Brain microvascular endothelial cell (primary cell): ENCODE data around the gene NOSIP.

Experiments used
- DNase-seq: peaks from one replicate; pipeline ENCODE4 v3.0.0-alpha.2; 2020
- H3K27ac ChIP-seq: fragments of 250-450 bp; sonication (Bioruptor Pico); 2 replicates; pipeline ENCODE4 v1.5.1; 2020; ENCODE audit warnings: mild to moderate bottlenecking, moderate library complexity
- H3K27me3 ChIP-seq: fragments of 250-450 bp; sonication (Bioruptor Pico); replicated peaks from 2 replicates; pipeline ENCODE4 v1.5.1; 2020; ENCODE audit warnings: mild to moderate bottlenecking
- H3K36me3 ChIP-seq: fragments of 250-450 bp; sonication (Bioruptor Pico); replicated peaks from 2 replicates; pipeline ENCODE4 v1.5.1; 2020; ENCODE audit warnings: mild to moderate bottlenecking
- H3K4me3 ChIP-seq: 2 replicates; pipeline ENCODE4 v1.5.1; 2011; ENCODE audit warnings: low read depth, mild to moderate bottlenecking, control low read depth, low read length, moderate library complexity
- CTCF ChIP-seq: IDR thresholded peaks from 2 replicates; pipeline ENCODE4 v1.5.1; 2011; ENCODE audit warnings: low read depth, mild to moderate bottlenecking, moderate library complexity, low read length, control low read depth, inconsistent platforms; ENCODE audit errors: missing control alignments
- in situ Hi-C: cut with HindIII; loops from 2 replicates; pipeline ENCODE4 v1.10.0; 2017; ENCODE audit warnings: low sequenced_read_pairs, low pct_ligation_motif_present

NOSIP gene

GRCh38 chr19:49570138-49570856 is 10.1 kb downstream of the NOSIP start:
- Histone ChIP-seq H3K4me3 (no peak overlapping the region), H3K27ac (no peak overlapping the region), H3K27me3 (no peaks in the 10 kb centered on the region), H3K36me3 (peaks cover 9% of the 10 kb centered on the region)
- in situ Hi-C loops = no loop called here
- TF ChIP-seq CTCF = peak; percentile 99
- peak; percentile 75 for DNase-seq

- H3K27ac ChIP-seq = no peak overlapping the region
- in situ Hi-C loops = loop anchor here (10.0 kb wide), 1 partner anchor 53 kb away; the partner anchor contains the start of gene FCGRT
- no peak for DNase-seq
- no peaks in the 10 kb centered on the region for H3K36me3 ChIP-seq
- TF ChIP-seq CTCF = no peak
- no peaks in the 10 kb centered on the region for H3K27me3 ChIP-seq
- H3K4me3 ChIP-seq = no peak overlapping the region
Measured at GRCh38 chr19:49567861-49568441, 12.4 kb downstream of the NOSIP start.

GRCh38 chr19:49566302-49566701 is 14.1 kb downstream of the NOSIP start:
- no peak for TF ChIP-seq CTCF
- no peak overlapping the region for H3K4me3 ChIP-seq
- no peak overlapping the region for H3K27ac ChIP-seq
- H3K36me3 ChIP-seq = no peaks in the 10 kb centered on the region
- no peak for DNase-seq
- in situ Hi-C loops = loop anchor here (10.0 kb wide), 1 partner anchor 52 kb away; the partner anchor contains the start of gene FCGRT
- no peaks in the 10 kb centered on the region for H3K27me3 ChIP-seq

- TF ChIP-seq CTCF = no peak
- Histone ChIP-seq H3K4me3 (no peak overlapping the region), H3K27me3 (no peaks in the 10 kb centered on the region), H3K27ac (no peak overlapping the region), H3K36me3 (peaks cover 2% of the 10 kb centered on the region)
- in situ Hi-C loops = loop anchor here (10.0 kb wide), 1 partner anchor 50 kb away; the partner anchor contains the start of gene FCGRT
- no peak for DNase-seq
Measured at GRCh38 chr19:49565261-49565660, 15.1 kb downstream of the NOSIP start.

- DNase-seq = no peak
- Histone ChIP-seq H3K4me3 (no peak overlapping the region), H3K27me3 (no peaks in the 10 kb centered on the region), H3K27ac (no peak overlapping the region), H3K36me3 (peaks cover 8% of the 10 kb centered on the region)
- no peak for TF ChIP-seq CTCF
- in situ Hi-C loops = loop anchor here (10.0 kb wide), 1 partner anchor 50 kb away; the partner anchor contains the start of gene FCGRT
Measured at GRCh38 chr19:49564616-49565045, 15.7 kb downstream of the NOSIP start.
